Transverse colon (tissue), 4 donors: Measurements from ENCODE around the gene ARHGAP45. TPM values are rescaled to one million over a fixed set of nuclear protein-coding genes. Genes with fewer than 3 reads are reported as not detected.
"Not testable (repeated sequence)": the region's sequence is repeated elsewhere in the genome, so short reads cannot be mapped to it uniquely, and the experiment has no call there.

Experiments used
- DNase-seq: peaks from one replicate; pipeline ENCODE4 v3.0.0-alpha.2; 2019
- H3K27ac ChIP-seq, 4 donors: fragments of 200-600 bp; sonication (generic); 2 replicates each; pipeline ENCODE4 v1.5.1; 2016 to 2018; ENCODE audit warnings: inconsistent platforms in 4 of 4
- H3K27me3 ChIP-seq: fragments of 200-600 bp; sonication (generic); 2 replicates; pipeline ENCODE4 v1.5.1; 2017; ENCODE audit warnings: inconsistent platforms
- H3K36me3 ChIP-seq, 4 donors: fragments of 200-600 bp; sonication (generic); 2 replicates each; pipeline ENCODE4 v1.5.1; 2017 to 2019; ENCODE audit warnings: inconsistent platforms in 4 of 4
- H3K4me1 ChIP-seq, 4 donors: fragments of 200-600 bp; sonication (generic); 2 replicates each; pipeline ENCODE4 v1.5.1; 2017 to 2020; ENCODE audit warnings: inconsistent platforms in 4 of 4
- H3K4me3 ChIP-seq, 4 donors: fragments of 200-600 bp; sonication (generic); 1 replicate in 1 of 4; 2 replicates in 3 of 4; pipeline versions ENCODE4 v1.5.1 to v1.6.1; 2017 to 2019; ENCODE audit warnings: inconsistent platforms in 4 of 4
- H3K9me3 ChIP-seq, 2 donors: fragments of 200-600 bp; sonication (generic); 2 replicates each; pipeline ENCODE4 v1.5.1; 2017 to 2019; ENCODE audit warnings: inconsistent platforms in 2 of 2
- CTCF ChIP-seq, 5 experiments: fragments of 200-600 bp in 3 of 5; fragments of 450-650 bp in 2 of 5; sonication (generic) in 3 of 5; IDR thresholded peaks; 1 replicate in 2 of 5; 2 replicates in 3 of 5; pipeline ENCODE4 v1.5.1; 2016 to 2017; ENCODE audit warnings: antibody characterized with exemption in 5 of 5, inconsistent platforms in 3 of 5, mild to moderate bottlenecking in 2 of 5, moderate library complexity in 1 of 5
- EP300 ChIP-seq: sonication (generic); formaldehyde crosslinking; IDR thresholded peaks from one replicate; pipeline ENCODE4 v1.6.1; 2017; ENCODE audit warnings: antibody characterized with exemption, low read depth
- POLR2A ChIP-seq: fragments of 450-650 bp; IDR thresholded peaks from one replicate; pipeline ENCODE4 v1.6.1; 2016; ENCODE audit warnings: antibody characterized with exemption, mild to moderate bottlenecking, moderate library complexity
- POLR2AphosphoS5 ChIP-seq, 3 donors: sonication (generic); formaldehyde crosslinking; IDR thresholded peaks; one replicate each; pipeline ENCODE4 v1.6.1; 2016; ENCODE audit warnings: antibody characterized with exemption in 3 of 3
- WGBS, 2 donors: methylation state at CpG; one replicate each; pipeline ENCODE4 v1.1.5; 2018; ENCODE audit warnings: low coverage in 1 of 2; 5-methylcytosine and 5-hydroxymethylcytosine counted together
- in situ Hi-C, 4 donors: fragments of 200-750 bp; cut with MboI; loops; one replicate each; pipeline versions ENCODE4 v1.15.0 to v1.15.1; 2017; ENCODE audit warnings: low sequenced_read_pairs in 3 of 4, low pct_ligation_motif_present in 1 of 4, low pct_unique_long_range_greater_than_20kb in 1 of 4
- intact Hi-C: fragments of 100-400 bp; cut with DNase I; formaldehyde crosslinking; loops from one replicate; pipeline ENCODE4 v1.15.1; 2023; ENCODE audit warnings: low total_unique reads
- total RNA-seq, 4 donors: library from RNA; depleted of rRNA; stranded (reverse); fragments of >200 nt; gene quantifications; one replicate each; pipeline ENCODE4 v1.1.0, GENCODE V29; 2016

The ARHGAP45 gene
- total RNA-seq, 4 donors from 2014 or later = 10.0 to 174 (median 76.9) TPM

DNA sequence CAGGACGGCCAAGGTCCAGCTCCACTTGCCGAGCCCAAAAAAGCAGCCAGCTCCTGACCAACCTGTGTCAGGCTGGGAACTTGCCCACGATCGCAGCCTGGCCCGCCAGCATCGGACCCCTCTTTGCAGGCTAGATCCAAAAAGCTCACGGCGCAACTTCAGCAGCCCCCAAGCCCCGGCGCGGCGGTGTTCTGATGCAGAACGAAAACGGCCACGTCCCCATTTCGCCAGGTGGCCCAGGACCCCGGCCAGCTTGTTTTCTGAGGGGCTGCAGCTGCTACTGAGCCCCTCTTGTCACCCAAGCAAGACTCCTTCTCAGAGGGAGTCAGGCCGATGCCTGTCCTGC, 47.4 kb upstream of the ARHGAP45 start:
- H3K27ac ChIP-seq = peak overlapping the region; percentile 2 to 95 (median 94)
- no peak for TF ChIP-seq EP300
- no peak for TF ChIP-seq POLR2A
- no peak for TF ChIP-seq CTCF (IDR thresholded peaks at IDR 0.05)
- no peak for TF ChIP-seq POLR2AphosphoS5 (IDR thresholded peaks at IDR 0.05)
- peaks cover 47 to 57% (median 53%) of the 10 kb centered on the region in 4 donors for H3K4me1 ChIP-seq
- DNase-seq = no peak
- no peaks in the 10 kb centered on the region for H3K9me3 ChIP-seq
- intact Hi-C loops (no loop called here), in situ Hi-C loops (no loop called here)
- 41% methylated on average over 15 of the region's 18 CpGs; no CpG with 5 or more reads in 1 of the 2 donors for WGBS, 2 donors
- no peaks in the 10 kb centered on the region for H3K27me3 ChIP-seq
- no peaks in the 10 kb centered on the region for H3K36me3 ChIP-seq
- peak overlapping the region; percentile 46 to 100 (median 76) for H3K4me3 ChIP-seq

DNA sequence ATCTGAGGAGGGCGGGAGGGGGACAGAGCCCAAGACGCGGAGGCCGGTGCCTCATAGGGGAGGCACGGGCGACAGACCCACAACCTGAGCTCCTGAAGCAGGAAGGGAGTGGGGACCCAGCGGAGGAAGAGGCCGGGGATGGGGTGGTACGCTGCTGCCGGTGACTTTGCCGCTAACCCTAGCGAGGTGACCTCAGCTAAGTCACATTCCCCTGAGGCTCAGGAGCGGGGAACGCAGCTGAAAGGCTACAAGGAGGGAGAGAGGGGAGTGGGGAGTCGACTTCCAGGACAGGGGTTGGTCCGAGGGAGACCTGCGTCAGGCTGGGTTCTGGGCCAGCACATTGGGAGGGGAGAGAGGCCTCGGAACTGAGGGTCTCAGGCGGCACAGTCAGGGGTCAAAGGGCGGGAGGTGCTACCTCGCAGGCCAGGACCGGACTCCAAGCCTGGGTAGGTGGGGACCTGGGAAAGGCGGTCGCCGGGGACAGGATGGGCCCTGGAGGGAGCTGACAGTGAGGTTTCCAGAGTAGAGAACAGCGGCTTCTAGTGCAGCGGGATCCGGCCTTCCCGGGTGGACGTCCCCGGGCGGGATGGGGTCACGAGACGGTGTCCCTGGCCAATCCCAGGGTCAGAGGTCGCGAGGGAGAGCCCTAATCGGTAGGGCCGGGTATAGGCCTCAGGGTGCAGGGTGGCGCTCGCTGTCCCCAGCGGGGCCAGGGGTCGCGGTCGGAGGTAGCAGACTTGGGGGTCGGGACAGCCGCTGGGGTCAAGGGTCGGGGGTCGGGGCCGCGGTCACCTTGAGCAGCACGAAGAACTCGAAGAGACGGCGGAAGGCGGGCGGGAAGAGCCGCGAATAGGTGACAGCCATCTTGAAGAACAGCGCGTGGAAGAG, 46.7 kb upstream of the ARHGAP45 start:
- Histone ChIP-seq H3K4me3 (peak overlapping the region; percentile 46 to 100 (median 76)), H3K9me3 (no peaks in the 10 kb centered on the region), H3K27ac (peak overlapping the region; percentile 92 to 98 (median 95)), H3K36me3 (no peaks in the 10 kb centered on the region), H3K4me1 (peaks cover 47 to 57% (median 51%) of the 10 kb centered on the region in 4 donors), H3K27me3 (no peaks in the 10 kb centered on the region)
- no peak for DNase-seq
- intact Hi-C loops = loop anchor here (10.0 kb wide), 1 partner anchor 225 kb away; the partner anchor contains the start of genes ATP5F1D and MIDN
- WGBS, 2 donors = 2% methylated on average over 56 of the region's 60 CpGs; no CpG with 5 or more reads in 1 of the 2 donors
- no peak for TF ChIP-seq CTCF (IDR thresholded peaks at IDR 0.05)
- no peak for TF ChIP-seq POLR2AphosphoS5 (IDR thresholded peaks at IDR 0.05)
- TF ChIP-seq EP300 = no peak
- no peak for TF ChIP-seq POLR2A
- in situ Hi-C loops = no loop called here

- 0% methylated on average over 2 to 37 of the region's 68 CpGs for WGBS, 2 donors
Measured at GRCh38 chr19:1020868-1021425, 46.0 kb upstream of the ARHGAP45 start, which contains the start of gene TMEM259. TSS of gene TMEM259 (minus strand) at chr19:1021123. CDS start at chr19:1020996, 127 bp downstream.

GRCh38 chr19:1023883-1024188, 43.1 kb upstream of the ARHGAP45 start:
- WGBS, 2 donors = 48 to 59% methylated on average over 2 to 5 of the region's 5 CpGs
- H3K36me3 ChIP-seq, H3K4me3 ChIP-seq, H3K27me3 ChIP-seq, in situ Hi-C loops, H3K9me3 ChIP-seq, DNase-seq: not testable (repeated sequence)
- peak overlapping the region in 1 of 4 donors; percentile 92 for H3K27ac ChIP-seq
- peaks cover 17 to 45% (median 39%) of the 10 kb centered on the region in 4 donors for H3K4me1 ChIP-seq
- intact Hi-C loops = loop anchor here (10.0 kb wide), 1 partner anchor 221 kb away; the partner anchor contains the start of genes ATP5F1D and MIDN

More at GRCh38 chr19:1020868-1021425, 46.0 kb upstream of the ARHGAP45 start, which contains the start of gene TMEM259:
- Histone ChIP-seq H3K4me1 (peaks cover 44 to 56% (median 48%) of the 10 kb centered on the region in 4 donors), H3K36me3 (no peaks in the 10 kb centered on the region), H3K4me3 (peak within 1 kb of the TSS; percentile 46 to 100 (median 76)), H3K9me3 (no peaks in the 10 kb centered on the region), H3K27ac (peak within 1 kb of the TSS; percentile 92 to 98 (median 95)), H3K27me3 (no peaks in the 10 kb centered on the region)
- intact Hi-C loops (loop anchor here (10.0 kb wide), 1 partner anchor 224 kb away; the partner anchor contains the start of genes ATP5F1D and MIDN), in situ Hi-C loops (no loop called here)
- peak; percentile 98 for DNase-seq
- TF ChIP-seq CTCF (IDR thresholded peaks at IDR 0.05) (no peak), POLR2AphosphoS5 (IDR thresholded peaks at IDR 0.05) (peak in 2 of 3 donors; percentile 40 to 83), EP300 (no peak), POLR2A (peak; percentile 68)

DNA sequence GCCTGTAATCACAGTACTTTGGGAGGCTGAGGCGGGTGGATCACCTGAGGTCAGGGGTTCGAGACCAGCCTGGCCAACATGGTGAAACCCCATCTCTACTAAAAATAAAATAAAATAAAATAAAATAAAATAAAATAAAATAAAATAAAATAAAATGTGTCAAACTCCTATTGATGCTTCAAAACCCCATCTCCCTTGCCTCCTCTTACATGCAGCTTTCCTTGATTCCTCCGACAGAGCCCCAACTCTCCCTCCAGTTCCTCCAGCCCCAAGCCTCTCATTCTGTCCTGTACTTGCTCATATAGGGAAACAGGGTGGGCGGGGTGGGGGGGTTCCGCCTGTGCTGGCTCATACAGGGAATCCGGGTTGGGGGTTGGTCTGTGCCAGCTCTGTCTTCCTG, 41.9 kb upstream of the ARHGAP45 start:
- H3K4me3 ChIP-seq, H3K27me3 ChIP-seq, H3K36me3 ChIP-seq, H3K9me3 ChIP-seq, DNase-seq, in situ Hi-C loops: not testable (repeated sequence)
- Histone ChIP-seq H3K4me1 (peaks cover 14 to 46% (median 36%) of the 10 kb centered on the region in 4 donors), H3K27ac (peak overlapping the region; percentile 14 to 97 (median 92))
- intact Hi-C loops = loop anchor here (10.0 kb wide), 1 partner anchor 220 kb away; the partner anchor contains the start of genes ATP5F1D and MIDN
- WGBS, 2 donors = 67 to 84% methylated on average over 2 to 6 of the region's 6 CpGs
